GM19238 (cell line): ENCODE measurements around the gene SLC24A5.

Experiments
- DNase-seq: peaks from one replicate; pipeline ENCODE4 v3.0.0; 2011; ENCODE audit warnings: low spot score; ENCODE audit not compliant: insufficient read length

SLC24A5 gene

DNA sequence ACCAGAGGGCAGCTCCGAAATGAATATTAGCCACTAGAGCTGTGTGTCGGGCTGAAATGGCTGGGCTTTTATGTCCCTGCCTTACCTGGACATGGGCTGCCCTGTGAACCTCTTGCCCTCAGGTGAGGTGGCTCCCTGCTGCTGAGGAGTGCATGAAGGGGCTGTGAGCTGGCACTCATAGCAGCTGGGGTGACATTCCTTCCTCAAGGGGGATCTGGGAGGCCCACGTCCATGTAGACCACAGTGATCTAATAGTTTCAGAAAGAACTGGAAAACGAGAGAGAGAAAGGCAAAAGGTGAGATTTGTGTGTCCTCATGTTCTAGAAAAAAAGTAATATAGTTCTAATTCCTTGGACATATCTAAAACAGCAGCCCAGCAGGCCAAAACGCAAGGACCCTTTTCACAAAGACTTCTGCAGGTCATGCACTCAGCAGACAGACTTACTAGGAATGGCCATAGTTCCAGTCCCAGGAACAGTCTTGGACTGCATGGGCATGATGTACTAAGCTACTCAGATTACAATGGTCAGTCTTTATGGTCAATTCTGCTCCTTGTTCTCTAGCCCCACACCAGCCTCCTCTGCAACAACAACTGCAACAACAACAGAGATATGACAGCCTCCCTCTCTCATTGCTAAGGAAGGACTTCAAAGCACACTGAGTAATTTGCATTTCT, 10.8 kb upstream of the SLC24A5 start:
- DNase-seq, result no peak

DNA sequence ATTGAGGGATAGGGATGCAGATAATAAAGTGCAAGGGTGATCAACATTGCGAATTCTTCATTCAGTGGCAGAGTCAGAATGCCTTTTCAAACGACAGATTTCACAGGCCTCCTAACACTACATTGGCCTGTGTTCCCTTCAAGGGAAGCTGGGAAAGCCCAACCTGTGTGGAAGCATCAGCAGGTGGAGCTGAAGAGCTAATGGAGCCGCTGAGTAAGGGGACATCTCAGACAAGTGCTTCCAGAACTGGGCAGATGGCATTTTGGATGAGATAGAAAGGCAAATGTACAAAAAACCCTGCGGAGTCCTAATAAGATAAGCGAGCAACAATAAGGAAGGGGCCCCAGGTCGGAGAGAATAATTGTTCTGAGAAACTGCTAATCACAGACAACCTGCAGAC, 8.5 kb upstream of the SLC24A5 start:
- DNase-seq, result no peak

DNA sequence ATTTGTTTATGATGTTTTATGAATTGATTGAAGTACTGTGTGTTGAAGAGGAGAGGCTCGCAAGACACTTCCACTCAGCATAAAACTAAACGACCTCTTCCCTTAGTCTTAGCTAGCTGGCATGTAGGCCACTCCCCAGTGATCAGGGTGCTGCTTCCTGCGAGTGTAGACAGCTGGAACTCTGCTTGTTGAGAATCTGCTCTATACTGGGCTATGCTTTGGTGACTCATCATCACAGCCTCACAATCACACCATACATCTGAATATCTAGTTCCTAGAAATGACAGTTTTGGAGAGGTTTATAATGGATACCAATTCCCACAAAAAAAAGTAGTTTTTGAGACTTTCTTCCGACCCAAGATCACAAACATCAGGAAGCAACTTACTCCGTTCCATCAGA, 1.5 kb upstream of the SLC24A5 start:
- DNase-seq, result no peak

DNA sequence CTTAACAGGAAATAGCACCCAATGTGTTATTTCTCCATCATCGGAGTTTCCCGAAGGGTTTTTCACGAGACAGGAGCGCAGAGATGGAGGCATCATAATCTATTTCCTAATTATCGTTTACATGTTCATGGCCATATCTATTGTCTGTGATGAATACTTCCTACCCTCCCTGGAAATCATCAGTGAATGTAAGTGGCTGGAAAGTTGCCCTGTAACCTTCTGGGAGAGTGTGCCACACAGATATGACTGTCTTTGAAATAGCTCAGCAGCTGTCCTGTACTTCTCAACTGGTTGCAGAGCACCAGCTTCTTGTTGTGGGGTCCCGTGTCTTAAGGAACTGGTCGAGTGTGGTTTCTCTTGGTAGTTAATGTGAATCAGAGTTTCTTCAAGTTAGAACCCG, 1.1 kb downstream of the SLC24A5 start:
- no peak for DNase-seq

DNA sequence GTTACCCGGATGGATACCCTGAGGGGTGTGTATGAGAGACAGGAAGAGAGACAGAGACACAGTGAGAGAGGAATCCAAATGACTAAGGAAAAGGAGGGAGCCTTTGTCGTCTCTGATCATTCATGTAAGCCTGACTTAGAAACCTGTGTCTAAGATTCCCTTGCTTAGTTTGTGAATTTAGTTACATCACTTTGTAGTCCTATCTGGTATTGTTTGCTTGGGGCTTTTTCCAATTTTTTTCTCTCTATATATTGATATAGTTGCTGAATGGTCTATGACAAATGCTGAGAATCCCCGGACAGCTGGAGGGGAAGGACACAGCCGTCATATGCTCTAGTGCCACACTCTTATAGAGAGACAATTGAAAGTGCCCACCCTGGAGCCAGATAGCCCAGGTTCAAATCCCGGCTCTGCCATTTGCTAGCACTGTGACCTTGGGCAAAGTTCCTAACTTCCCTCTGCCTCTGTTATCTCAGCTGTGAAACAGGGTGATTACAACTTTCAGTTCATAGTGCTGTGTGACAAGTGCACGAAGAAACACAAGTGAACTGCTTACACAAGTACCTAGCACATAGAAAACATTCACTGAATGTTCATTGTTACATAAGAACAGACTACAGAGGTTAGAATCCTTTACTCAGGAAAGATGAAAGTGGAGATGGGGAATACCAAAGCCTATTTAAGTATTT, 6.0 kb downstream of the SLC24A5 start:
- DNase-seq, result no peak

GRCh38 chr15:48131324-48131723, 10.5 kb downstream of the SLC24A5 start:
- no peak for DNase-seq

- DNase-seq, result no peak
Measured at GRCh38 chr15:48132874-48133273, 12.1 kb downstream of the SLC24A5 start.

GRCh38 chr15:48143856-48144255, 23.1 kb downstream of the SLC24A5 start:
- no peak for DNase-seq

GRCh38 chr15:48144889-48145288, 24.1 kb downstream of the SLC24A5 start:
- no peak for DNase-seq

- DNase-seq, result no peak
Measured at GRCh38 chr15:48145923-48146322, 25.1 kb downstream of the SLC24A5 start.

- DNase-seq, result no peak
Measured at GRCh38 chr15:48147358-48147757, 26.6 kb downstream of the SLC24A5 start.

DNA sequence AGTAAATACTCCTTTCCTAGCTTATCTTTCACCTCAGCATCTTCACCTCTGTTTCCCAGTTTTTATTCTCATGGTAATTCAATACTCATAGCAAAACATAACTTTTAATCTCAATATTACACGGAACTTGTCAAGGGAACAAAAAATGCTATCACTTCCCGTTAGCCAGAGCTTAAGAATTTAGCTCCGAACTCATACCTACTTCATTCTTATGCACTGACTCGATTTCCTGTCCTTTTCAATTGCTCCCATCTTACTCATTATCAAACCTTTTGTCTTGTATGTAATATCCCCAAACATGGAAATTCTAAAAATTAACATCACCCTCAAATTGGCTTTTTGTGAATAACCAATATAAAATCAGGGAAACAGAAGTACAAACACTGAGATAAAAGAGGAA, 29.1 kb downstream of the SLC24A5 start:
- no peak for DNase-seq

- no peak for DNase-seq
Measured at GRCh38 chr15:48153526-48153925, 32.7 kb downstream of the SLC24A5 start.

- DNase-seq, result no peak
Measured at GRCh38 chr15:48168616-48169015, 47.8 kb downstream of the SLC24A5 start.

GRCh38 chr15:48170981-48171380, 50.2 kb downstream of the SLC24A5 start:
- DNase-seq, result no peak

DNA sequence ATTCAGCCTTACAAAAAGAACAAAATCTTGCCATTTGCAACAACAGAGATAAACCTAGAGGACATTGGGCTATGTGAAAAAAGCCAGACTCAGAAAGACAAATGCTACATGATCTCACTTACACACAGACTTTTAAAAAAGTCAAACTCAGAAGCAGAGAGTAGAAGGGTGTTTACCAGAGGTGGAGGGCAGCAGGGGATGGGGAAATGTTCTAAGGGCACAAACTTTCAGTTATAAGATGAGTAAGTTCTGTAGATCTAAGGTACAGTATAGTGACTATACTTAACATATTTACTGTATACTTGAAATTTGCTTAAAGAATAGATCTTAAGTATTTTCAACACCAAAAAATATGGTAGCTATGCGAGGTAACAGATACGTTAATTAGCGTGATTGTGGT, 54.3 kb downstream of the SLC24A5 start:
- DNase-seq, result no peak

DNA sequence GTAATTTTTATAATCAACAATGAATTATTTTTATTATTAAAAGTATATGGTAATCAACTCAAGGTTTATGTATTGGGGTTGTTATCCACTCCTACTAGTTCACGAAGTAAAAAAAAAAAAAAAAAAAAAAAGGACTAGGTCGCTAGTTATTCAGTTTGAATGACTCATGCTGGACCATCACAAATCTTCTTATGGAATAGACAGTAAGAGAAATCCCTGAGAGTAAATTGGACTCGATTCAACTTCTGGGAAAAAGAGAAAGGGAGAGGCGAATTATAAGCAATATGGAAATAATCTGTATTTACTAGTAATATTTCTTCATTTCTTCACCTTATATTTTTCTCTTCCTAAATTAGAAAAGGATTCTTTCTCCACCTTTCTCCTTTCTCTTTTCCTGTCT, 55.3 kb downstream of the SLC24A5 start:
- DNase-seq, result no peak

GRCh38 chr15:48176957-48177356, 56.2 kb downstream of the SLC24A5 start:
- DNase-seq, result no peak

DNA sequence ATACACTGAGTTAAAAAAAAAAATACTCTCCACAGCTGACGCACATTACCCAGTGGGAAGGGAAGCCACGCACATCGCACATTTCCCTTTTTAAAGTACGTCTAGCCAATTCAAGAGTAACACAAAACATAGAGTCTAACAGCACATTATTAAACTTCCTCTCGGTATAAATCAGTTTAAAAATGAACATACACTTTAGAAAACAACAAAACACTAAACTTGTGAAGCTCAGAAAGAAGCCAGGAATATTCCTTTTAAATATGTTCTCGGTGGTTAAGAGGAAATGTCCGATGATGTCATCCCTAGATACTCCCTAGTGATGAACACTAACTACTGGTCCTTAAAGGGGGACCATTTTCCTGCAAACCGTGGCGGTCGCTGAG, 56.6 kb downstream of the SLC24A5 start:
- DNase-seq, result no peak

- peak; percentile 53 for DNase-seq
Measured at GRCh38 chr15:48177766-48178647, 57.2 kb downstream of the SLC24A5 start, which contains the start of gene MYEF2. TSS of gene MYEF2 (minus strand) at chr15:48178295. CDS start at chr15:48178237, 58 bp downstream.

DNA sequence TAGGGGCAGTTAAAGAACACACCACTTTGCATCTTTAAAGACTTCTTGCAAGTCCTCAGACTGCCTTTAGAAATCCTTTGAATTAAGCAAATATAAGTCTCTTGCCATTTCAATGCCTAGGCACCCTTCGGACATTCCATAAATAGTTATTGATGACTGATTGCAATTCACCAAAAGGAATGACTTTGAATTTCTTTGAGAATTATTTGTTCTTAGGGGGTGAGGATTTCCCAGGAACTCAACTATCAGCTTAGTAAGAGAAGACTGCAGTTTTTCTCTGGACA, 57.8 kb downstream of the SLC24A5 start:
- DNase-seq, result no peak

DNA sequence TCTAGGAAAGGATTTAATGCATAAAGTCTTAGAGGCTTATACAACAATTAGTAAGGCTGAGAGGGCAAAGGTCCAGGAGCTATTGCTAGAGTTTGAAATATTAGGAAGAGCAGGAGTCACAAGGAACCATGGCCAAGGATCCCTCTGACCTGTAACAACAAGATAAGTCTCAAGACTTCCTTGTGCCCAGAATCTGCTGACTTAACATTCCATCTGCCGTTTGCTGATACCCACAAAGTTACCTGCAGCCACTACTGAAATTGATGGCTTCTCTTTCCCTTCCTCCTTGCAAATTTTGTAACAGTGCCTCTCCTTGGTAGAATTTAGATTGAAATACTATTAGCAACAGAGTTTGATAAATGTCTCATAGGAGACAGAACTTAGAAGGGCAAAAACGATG, 62.0 kb downstream of the SLC24A5 start:
- DNase-seq, result no peak
